Neural cell (in vitro differentiated cells): ENCODE measurements around the gene ISCA2.

ENCODE experiments used
- EZH2 ChIP-seq: fragments of 200-600, 300-800 bp; shearing (Covaris generic), sonication (generic); IDR thresholded peaks from 2 replicates; pipeline ENCODE4 v1.6.1; 2014; ENCODE audit warnings: antibody characterized with exemption, low read length, borderline replicate concordance, mild to moderate bottlenecking; ENCODE audit not compliant: insufficient read depth, poor library complexity, severe bottlenecking
- POLR2AphosphoS5 ChIP-seq: IDR thresholded peaks from 2 replicates; pipeline ENCODE4 v1.6.1; 2012
- TF ChIP-seq, protein P1 (sequence below): fragments of 450-650 bp; IDR thresholded peaks from 2 replicates; pipeline ENCODE4 v1.5.1; 2014; ENCODE audit warnings: antibody characterized with exemption, mild to moderate bottlenecking, moderate library complexity; ENCODE audit not compliant: poor library complexity, severe bottlenecking

DNA sequence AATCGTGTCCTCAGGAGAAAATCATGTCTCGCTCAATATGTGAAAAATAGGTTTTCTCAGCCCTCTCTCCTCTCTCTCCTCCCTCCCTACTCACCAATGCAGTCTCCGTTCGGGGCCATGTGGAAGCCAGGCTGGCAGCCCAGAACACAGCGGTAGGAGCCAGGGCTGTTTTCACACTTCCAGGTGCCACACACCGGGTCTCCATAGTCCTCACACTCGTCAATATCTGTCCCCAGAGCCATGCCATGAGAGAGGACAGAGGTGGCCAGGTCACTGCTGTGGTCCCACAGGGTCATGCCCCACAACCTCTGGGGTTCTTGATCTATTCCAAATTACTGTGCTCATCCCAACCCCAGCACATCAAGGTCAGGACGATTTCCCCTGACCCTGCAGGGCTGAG, 13.5 kb downstream of the ISCA2 start:
- TF ChIP-seq, protein P1, sequence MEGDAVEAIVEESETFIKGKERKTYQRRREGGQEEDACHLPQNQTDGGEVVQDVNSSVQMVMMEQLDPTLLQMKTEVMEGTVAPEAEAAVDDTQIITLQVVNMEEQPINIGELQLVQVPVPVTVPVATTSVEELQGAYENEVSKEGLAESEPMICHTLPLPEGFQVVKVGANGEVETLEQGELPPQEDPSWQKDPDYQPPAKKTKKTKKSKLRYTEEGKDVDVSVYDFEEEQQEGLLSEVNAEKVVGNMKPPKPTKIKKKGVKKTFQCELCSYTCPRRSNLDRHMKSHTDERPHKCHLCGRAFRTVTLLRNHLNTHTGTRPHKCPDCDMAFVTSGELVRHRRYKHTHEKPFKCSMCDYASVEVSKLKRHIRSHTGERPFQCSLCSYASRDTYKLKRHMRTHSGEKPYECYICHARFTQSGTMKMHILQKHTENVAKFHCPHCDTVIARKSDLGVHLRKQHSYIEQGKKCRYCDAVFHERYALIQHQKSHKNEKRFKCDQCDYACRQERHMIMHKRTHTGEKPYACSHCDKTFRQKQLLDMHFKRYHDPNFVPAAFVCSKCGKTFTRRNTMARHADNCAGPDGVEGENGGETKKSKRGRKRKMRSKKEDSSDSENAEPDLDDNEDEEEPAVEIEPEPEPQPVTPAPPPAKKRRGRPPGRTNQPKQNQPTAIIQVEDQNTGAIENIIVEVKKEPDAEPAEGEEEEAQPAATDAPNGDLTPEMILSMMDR: no peak
- no peak for TF ChIP-seq POLR2AphosphoS5
- no peak for TF ChIP-seq EZH2
